Measurements from ENCODE around the gene PALD1.

The PALD1 gene

DNA sequence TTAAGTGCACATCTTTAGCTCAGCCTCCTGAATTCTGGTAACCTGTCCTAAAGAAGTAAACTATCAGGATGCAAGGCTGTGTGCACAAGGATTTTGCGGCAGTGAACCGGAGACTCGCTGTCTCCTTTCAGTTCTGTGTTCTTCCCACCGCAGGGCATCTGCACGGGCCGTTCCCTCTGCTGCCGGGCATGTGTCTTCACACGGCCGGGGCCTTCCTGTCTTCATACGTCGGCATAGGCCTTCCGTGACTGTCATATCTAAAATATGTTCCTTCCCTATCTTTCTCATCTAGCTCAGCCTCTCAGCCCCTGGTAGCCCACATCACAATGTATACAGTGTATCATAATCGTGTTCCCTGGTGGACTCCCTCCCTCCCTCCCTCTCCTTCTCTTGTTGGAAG lies 16.4 kb downstream of the PALD1 start:
- TF ChIP-seq RAD21 (IDR thresholded peaks at IDR 0.05; ENCODE audit: low read depth) (no peak), CEBPB (IDR thresholded peaks at IDR 0.05) (no peak), EP300 (IDR thresholded peaks at IDR 0.05; ENCODE audit: borderline replicate concordance) (no peak), TEAD4 (IDR thresholded peaks at IDR 0.05) (no peak), FOXM1 (IDR thresholded peaks at IDR 0.05; ENCODE audit: borderline replicate concordance, low read depth) (no peak), ZBTB7A (IDR thresholded peaks at IDR 0.05; ENCODE audit: low read depth) (no peak), TAF1 (IDR thresholded peaks at IDR 0.05; ENCODE audit: low read depth) (no peak), CREB1 (IDR thresholded peaks at IDR 0.05; ENCODE audit: low read depth) (no peak), YY1 (IDR thresholded peaks at IDR 0.05; ENCODE audit: low read depth) (no peak), NFIC (IDR thresholded peaks at IDR 0.05) (no peak), EGR1 (IDR thresholded peaks at IDR 0.05) (no peak), TCF12 (IDR thresholded peaks at IDR 0.05; ENCODE audit: low read depth) (no peak)
- TF ChIP-seq, protein P1, sequence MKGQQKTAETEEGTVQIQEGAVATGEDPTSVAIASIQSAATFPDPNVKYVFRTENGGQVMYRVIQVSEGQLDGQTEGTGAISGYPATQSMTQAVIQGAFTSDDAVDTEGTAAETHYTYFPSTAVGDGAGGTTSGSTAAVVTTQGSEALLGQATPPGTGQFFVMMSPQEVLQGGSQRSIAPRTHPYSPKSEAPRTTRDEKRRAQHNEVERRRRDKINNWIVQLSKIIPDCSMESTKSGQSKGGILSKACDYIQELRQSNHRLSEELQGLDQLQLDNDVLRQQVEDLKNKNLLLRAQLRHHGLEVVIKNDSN (IDR thresholded peaks at IDR 0.05) = no peak
- TF ChIP-seq, protein P2, sequence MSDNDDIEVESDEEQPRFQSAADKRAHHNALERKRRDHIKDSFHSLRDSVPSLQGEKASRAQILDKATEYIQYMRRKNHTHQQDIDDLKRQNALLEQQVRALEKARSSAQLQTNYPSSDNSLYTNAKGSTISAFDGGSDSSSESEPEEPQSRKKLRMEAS (IDR thresholded peaks at IDR 0.05) = no peak
- TF ChIP-seq, protein P3, sequence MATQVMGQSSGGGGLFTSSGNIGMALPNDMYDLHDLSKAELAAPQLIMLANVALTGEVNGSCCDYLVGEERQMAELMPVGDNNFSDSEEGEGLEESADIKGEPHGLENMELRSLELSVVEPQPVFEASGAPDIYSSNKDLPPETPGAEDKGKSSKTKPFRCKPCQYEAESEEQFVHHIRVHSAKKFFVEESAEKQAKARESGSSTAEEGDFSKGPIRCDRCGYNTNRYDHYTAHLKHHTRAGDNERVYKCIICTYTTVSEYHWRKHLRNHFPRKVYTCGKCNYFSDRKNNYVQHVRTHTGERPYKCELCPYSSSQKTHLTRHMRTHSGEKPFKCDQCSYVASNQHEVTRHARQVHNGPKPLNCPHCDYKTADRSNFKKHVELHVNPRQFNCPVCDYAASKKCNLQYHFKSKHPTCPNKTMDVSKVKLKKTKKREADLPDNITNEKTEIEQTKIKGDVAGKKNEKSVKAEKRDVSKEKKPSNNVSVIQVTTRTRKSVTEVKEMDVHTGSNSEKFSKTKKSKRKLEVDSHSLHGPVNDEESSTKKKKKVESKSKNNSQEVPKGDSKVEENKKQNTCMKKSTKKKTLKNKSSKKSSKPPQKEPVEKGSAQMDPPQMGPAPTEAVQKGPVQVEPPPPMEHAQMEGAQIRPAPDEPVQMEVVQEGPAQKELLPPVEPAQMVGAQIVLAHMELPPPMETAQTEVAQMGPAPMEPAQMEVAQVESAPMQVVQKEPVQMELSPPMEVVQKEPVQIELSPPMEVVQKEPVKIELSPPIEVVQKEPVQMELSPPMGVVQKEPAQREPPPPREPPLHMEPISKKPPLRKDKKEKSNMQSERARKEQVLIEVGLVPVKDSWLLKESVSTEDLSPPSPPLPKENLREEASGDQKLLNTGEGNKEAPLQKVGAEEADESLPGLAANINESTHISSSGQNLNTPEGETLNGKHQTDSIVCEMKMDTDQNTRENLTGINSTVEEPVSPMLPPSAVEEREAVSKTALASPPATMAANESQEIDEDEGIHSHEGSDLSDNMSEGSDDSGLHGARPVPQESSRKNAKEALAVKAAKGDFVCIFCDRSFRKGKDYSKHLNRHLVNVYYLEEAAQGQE (IDR thresholded peaks at IDR 0.05; ENCODE audit: low read depth) = no peak

DNA sequence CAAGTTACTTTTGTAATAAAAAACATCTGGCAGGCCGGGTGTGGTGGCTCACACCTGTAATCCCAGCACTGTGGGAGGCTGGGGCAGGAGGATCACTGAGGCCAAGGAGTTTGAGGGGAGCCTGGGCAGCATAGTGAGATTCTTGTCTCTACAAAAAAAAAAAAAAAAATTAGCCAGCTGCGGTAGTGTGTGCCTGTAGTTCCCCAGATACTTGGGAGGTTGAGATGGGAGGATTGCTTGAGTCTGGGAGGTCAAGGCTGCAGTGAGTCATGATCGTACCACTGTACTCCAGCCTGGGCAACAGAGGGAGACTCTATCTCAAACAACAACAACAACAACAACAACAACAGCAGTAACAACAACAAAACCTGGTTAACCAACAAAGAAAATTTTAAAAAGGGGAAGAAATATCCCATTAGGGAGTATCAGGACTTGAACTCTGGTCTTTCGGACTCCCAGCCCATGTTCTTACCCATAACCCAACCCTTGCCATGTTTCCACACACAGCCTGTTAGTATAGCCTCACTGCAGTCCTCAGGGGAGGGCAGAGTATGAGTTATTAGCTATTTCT lies 17.2 kb downstream of the PALD1 start:
- TF ChIP-seq, protein P3 (IDR thresholded peaks at IDR 0.05; ENCODE audit: low read depth) = no peak
- TF ChIP-seq, protein P2 (IDR thresholded peaks at IDR 0.05) = no peak
- no peak for TF ChIP-seq EP300 (IDR thresholded peaks at IDR 0.05; ENCODE audit: borderline replicate concordance)

DNA sequence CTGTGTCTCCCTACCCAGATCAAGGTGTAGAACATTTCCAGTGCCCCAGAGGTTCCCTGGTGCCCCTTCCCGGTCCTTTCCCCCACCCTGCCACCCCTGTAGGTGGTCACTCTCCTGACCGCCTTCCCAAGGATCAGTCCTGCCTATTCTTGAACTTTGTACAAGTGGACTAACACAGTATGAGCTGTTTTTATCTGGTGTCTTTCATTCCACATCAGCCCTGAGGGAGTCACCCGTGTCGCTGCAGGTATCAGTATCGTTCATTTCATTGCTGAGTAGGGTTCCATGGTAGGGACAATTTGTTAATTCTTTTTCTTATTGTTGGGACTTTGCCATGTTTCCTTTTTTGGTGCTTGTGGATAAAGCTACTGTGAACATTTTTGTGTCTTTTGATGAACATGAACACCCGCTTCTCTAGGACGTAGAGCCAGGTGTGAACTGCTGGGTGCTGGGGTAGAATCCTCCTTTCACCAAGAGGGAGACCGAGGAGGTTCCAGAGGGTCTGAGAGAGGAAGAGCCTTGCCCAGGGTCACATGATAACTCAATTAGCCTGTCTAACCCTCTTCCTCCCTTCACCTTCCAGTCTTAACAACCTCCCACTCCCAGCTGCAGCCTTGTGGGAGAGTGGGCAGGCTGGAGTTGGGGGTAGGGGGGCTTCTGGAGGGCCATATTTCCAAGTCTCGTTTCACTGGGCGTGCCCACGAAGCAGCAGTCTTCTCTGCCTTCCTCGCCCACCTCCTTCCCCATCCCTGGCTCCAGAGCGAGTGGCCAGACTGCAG lies 18.0 kb downstream of the PALD1 start:
- no peak for TF ChIP-seq NFIC (IDR thresholded peaks at IDR 0.05)
- no peak for TF ChIP-seq ZBTB7A (IDR thresholded peaks at IDR 0.05; ENCODE audit: low read depth)
- TF ChIP-seq TCF12 (IDR thresholded peaks at IDR 0.05; ENCODE audit: low read depth) = no peak
- TF ChIP-seq, protein P1 (IDR thresholded peaks at IDR 0.05) = no peak
- TF ChIP-seq TAF1 (IDR thresholded peaks at IDR 0.05; ENCODE audit: low read depth) = no peak
- no peak for TF ChIP-seq EGR1 (IDR thresholded peaks at IDR 0.05)
- no peak for TF ChIP-seq RAD21 (IDR thresholded peaks at IDR 0.05; ENCODE audit: low read depth)
- no peak for TF ChIP-seq CREB1 (IDR thresholded peaks at IDR 0.05; ENCODE audit: low read depth)

DNA sequence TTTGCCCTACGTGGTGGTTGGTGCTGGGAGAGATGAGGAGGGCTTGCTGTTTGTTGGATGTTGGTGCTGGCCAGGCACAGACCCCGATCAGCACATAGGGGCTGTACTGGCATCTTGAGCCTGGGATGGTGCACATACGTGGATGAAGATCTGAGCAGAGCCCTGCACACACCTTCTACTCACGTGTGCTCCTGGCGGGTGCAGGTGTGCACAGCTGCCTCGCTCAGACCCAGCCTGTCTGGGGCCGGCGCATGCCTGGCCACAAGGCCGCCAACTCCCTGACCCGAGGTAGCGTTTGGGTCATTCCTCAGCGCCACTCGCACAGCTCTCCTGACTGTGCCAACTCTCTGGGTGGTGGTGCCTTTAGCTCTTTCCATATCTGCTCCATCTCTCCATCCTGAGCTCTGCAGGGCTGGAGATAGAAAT lies 18.6 kb downstream of the PALD1 start:
- TF ChIP-seq FOXM1 (IDR thresholded peaks at IDR 0.05; ENCODE audit: borderline replicate concordance, low read depth) (no peak), TAF1 (IDR thresholded peaks at IDR 0.05; ENCODE audit: low read depth) (no peak), RAD21 (IDR thresholded peaks at IDR 0.05; ENCODE audit: low read depth) (no peak), CREB1 (IDR thresholded peaks at IDR 0.05; ENCODE audit: low read depth) (no peak), EP300 (IDR thresholded peaks at IDR 0.05; ENCODE audit: borderline replicate concordance) (no peak), NFIC (IDR thresholded peaks at IDR 0.05) (no peak), ZBTB7A (IDR thresholded peaks at IDR 0.05; ENCODE audit: low read depth) (no peak), CEBPB (IDR thresholded peaks at IDR 0.05) (no peak), EGR1 (IDR thresholded peaks at IDR 0.05) (no peak), TCF12 (IDR thresholded peaks at IDR 0.05; ENCODE audit: low read depth) (no peak), YY1 (IDR thresholded peaks at IDR 0.05; ENCODE audit: low read depth) (no peak), TEAD4 (IDR thresholded peaks at IDR 0.05) (no peak)
- TF ChIP-seq, protein P3 (IDR thresholded peaks at IDR 0.05; ENCODE audit: low read depth) = no peak
- TF ChIP-seq, protein P2 (IDR thresholded peaks at IDR 0.05) = no peak
- TF ChIP-seq, protein P1 (IDR thresholded peaks at IDR 0.05) = no peak

Data from Ishikawa (cell line).